Fibroblast of villous mesenchyme (primary cell): ENCODE results near the gene C2CD2. TPM values are rescaled to one million over a fixed set of nuclear protein-coding genes. Genes with fewer than 3 reads are reported as not detected.

Experiments used
- DNase-seq: peaks from one replicate; pipeline ENCODE4 v3.0.0-alpha.2; 2010; ENCODE audit warnings: low read depth
- H3K4me3 ChIP-seq: 2 replicates; pipeline ENCODE4 v1.5.1; 2011; ENCODE audit warnings: low read depth, mild to moderate bottlenecking, low read length
- total RNA-seq: library from RNA; depleted of rRNA; stranded (reverse); fragments of >200 nt; gene quantifications from 2 replicates; pipeline ENCODE4 v1.2.3, GENCODE V29; 2012
- TF ChIP-seq, protein P1 (sequence below): IDR thresholded peaks from 2 replicates; pipeline ENCODE4 v1.5.1; 2012; ENCODE audit warnings: low read depth, mild to moderate bottlenecking, low read length; ENCODE audit not compliant: insufficient read depth

C2CD2 gene
- total RNA-seq, 1 donor, result 25.0 TPM

DNA sequence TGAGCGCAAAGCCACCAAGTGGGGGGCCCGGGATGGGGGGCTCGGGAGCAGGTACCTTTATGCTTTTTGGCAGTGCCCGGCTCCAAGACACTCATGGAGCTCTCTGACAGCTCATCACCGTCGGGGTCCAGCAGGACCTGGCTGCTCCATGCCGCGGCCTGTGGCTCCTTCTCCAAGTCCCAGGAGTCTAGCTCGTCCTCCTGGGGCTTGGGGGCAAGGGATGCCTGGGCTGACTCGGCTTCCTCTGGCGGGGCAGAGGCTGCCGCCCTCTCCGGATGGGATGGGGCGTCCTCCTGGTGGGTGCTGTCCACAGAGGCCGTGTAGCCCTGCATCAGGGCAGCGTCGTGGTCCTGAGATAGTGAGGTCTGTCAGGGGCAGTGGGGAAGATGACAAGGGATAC is 54.8 kb downstream of the C2CD2 start:
- TF ChIP-seq, protein P1, sequence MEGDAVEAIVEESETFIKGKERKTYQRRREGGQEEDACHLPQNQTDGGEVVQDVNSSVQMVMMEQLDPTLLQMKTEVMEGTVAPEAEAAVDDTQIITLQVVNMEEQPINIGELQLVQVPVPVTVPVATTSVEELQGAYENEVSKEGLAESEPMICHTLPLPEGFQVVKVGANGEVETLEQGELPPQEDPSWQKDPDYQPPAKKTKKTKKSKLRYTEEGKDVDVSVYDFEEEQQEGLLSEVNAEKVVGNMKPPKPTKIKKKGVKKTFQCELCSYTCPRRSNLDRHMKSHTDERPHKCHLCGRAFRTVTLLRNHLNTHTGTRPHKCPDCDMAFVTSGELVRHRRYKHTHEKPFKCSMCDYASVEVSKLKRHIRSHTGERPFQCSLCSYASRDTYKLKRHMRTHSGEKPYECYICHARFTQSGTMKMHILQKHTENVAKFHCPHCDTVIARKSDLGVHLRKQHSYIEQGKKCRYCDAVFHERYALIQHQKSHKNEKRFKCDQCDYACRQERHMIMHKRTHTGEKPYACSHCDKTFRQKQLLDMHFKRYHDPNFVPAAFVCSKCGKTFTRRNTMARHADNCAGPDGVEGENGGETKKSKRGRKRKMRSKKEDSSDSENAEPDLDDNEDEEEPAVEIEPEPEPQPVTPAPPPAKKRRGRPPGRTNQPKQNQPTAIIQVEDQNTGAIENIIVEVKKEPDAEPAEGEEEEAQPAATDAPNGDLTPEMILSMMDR, result no peak
- no peak for DNase-seq
- no peak overlapping the region for H3K4me3 ChIP-seq

DNA sequence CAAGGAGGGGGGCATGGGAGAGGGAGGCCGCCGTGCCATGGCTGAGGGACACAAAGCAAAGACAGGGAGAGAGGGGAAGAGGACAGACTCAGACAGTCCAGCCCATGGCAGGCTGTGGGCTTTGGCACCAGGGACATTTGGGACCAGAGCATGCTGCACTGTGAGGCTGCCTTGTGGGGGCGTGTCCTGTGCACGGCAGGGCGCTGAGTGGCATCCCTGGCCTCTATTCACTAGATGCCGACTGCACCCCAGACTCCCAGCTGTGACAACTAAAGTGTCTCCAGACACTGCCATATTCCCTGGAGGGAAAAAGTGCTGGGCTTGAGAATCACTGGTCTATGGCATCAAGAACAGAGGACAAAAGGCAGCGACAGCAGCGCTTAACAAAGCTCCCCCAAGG is 56.1 kb downstream of the C2CD2 start:
- TF ChIP-seq, protein P1, result no peak
- DNase-seq, result no peak
- no peak overlapping the region for H3K4me3 ChIP-seq

DNA sequence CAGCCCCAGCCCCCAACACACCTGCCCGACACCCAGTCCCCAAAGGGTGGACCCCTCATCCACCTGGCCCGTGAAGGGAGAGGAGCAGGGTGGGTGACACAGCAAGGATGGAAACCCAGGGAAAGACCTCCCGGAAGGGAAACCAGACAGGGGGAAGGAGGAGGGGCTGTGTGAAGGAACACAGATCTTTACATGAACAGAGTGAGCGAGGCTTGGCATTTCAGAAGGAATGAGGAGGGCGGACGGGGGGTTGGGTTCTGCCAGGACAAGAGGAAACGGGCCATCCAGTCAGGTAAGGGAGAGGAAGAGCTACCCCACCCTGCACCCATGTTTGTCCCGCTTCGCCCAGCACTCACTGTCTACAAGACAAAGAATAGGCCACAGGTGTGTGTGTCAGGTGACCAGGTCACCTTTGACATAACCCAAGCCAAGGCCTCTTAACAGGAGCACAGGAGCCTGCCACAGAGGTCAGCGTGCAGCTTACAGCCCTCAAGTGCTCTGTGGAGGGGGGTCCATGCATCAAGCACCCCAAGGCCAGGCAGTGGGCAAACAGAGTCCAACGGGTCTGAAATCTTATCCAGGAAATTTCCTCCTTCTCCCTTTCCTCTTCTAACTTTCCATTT is 56.7 kb downstream of the C2CD2 start:
- DNase-seq, result no peak
- TF ChIP-seq, protein P1, result no peak
- no peak overlapping the region for H3K4me3 ChIP-seq

DNA sequence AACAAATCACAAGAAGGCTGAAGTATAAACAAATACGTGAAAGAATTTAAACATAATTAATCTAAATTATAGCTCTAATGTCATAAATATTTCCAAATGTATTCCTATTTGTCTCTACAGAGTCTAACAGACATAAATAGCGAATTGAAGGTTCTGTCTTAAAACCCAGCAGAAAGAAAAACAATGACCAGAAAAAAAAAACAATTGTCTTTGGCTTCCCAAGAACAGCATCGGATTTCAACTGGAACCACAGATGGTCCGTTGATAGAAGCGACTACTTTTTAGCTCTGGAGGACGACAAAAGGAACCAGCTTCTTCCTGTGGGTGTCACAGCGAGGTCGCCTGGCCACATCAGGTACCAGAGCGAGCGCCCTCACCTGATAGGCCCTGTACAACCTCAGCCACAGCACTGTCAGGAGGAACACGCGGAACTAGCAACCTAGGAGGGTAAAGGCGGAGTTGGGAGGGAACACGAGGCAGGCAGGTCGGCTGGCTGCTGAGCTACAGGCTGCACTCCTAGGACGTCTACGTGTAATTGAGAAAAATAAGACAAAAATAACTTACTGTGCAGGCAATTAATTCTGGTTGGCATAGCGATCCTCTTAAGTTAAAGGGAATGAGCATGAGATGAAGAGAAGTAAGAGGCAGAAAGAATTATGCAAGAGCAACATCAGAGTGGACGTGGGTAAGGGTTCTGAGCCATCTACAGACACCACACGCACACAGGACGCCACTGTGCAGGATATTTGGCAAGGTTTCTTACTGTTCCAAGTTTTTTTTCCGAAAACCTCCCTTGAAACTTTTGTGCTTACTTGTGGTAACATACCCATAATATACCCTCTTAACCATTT is 58.0 kb downstream of the C2CD2 start:
- peak; percentile 67 for DNase-seq
- TF ChIP-seq, protein P1, result no peak
- H3K4me3 ChIP-seq, result no peak overlapping the region

DNA sequence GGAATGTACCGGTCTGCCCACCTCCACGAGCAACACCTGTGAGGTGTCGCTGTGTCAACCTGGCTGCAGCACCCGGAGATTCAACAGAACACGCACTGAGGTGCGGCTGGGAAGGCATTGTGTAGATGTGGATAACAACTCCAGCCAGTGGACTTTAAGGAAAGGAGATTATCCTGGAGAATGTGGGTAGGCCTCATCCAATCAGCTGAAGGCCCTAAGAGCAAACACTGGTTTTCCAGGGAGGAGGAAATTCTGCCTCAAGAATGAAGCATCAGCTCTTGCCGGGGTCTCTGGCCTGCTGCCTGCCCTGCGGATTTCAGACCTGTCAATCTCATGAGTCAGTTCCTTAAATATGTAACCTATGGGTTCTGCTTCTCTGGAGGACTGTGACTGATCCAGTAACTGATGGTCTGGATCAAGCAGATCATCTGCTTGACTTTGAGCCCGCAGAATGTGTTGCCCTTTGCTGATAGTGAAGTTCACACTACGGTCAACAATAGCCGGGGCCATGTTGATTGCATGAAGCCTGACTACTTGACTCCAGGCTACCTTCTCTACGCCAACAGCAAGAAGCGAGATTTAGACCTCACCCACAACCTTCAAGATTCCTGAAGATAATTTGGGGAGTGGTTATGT is 58.8 kb downstream of the C2CD2 start:
- no peak overlapping the region for H3K4me3 ChIP-seq
- TF ChIP-seq, protein P1, result no peak
- DNase-seq, result peak; percentile 80

DNA sequence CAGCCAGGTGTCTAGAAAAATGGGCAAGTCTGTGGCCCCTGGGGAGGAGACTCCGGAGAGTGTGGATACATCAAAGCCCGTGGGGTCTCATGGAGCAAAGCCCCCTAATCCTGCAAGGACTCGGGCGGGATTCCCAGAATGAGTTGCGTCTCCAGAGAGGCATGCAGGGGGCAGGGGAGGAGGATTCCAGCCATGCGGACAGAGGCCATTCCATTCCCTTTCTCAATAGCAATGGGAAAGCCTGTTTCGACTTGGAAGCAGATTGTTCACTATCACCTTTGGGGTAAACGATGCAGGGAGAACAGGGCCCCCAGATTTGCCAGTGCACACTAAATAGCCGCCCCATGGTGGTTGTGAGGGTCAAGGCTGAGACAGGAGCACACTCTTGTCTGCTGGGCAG is 59.3 kb downstream of the C2CD2 start:
- no peak overlapping the region for H3K4me3 ChIP-seq
- no peak for DNase-seq
- TF ChIP-seq, protein P1, result no peak
